GM23338 (cell line): Measurements from ENCODE around the gene GRK5. TPM values are rescaled to one million over a fixed set of nuclear protein-coding genes. Genes with fewer than 3 reads are reported as not detected.

Source experiments
- ATAC-seq: fragments of 200-7000 bp; cut with Tn5 transposase; 3 replicates; pipeline ENCODE4 v1.9.1; 2020
- DNase-seq: peaks from one replicate; pipeline ENCODE4 v3.0.0-alpha.2; 2015; ENCODE audit warnings: low spot score
- H2AFZ ChIP-seq: fragments of 200-600 bp; sonication (generic); 2 replicates; pipeline ENCODE4 v1.8.0; 2016; ENCODE audit warnings: antibody characterized with exemption, mild to moderate bottlenecking, moderate library complexity
- H3F3A ChIP-seq: fragments of 200-600 bp; sonication (generic); replicated peaks from 2 replicates; pipeline ENCODE4 v1.8.0; 2017; ENCODE audit warnings: antibody characterized with exemption, mixed run types, low read depth
- H3K27ac ChIP-seq: fragments of 200-600 bp; sonication (generic); 2 replicates; pipeline ENCODE4 v1.6.1; 2016; ENCODE audit warnings: low read depth
- H3K27me3 ChIP-seq: fragments of 200-600 bp; sonication (generic); 2 replicates; pipeline ENCODE4 v1.8.0; 2016; ENCODE audit warnings: mild to moderate bottlenecking, mixed run types, moderate library complexity; ENCODE audit not compliant: insufficient read depth
- H3K36me3 ChIP-seq: fragments of 200-600 bp; sonication (generic); 2 replicates; pipeline ENCODE4 v1.8.0; 2016; ENCODE audit warnings: mild to moderate bottlenecking; ENCODE audit not compliant: insufficient read depth
- H3K4me1 ChIP-seq: fragments of 200-600 bp; sonication (generic); 2 replicates; pipeline ENCODE4 v1.8.0; 2016; ENCODE audit warnings: mild to moderate bottlenecking, moderate library complexity; ENCODE audit not compliant: insufficient read depth
- H3K4me2 ChIP-seq: fragments of 200-600 bp; sonication (generic); 2 replicates; pipeline ENCODE4 v1.7.1; 2017; ENCODE audit warnings: mixed run types
- H3K4me3 ChIP-seq: fragments of 200-600 bp; sonication (generic); 2 replicates; pipeline ENCODE4 v1.6.1; 2016; ENCODE audit warnings: mixed run types
- H3K79me2 ChIP-seq: fragments of 200-600 bp; sonication (generic); replicated peaks from 2 replicates; pipeline ENCODE4 v1.8.0; 2017; ENCODE audit warnings: mild to moderate bottlenecking; ENCODE audit not compliant: insufficient read depth
- H3K9me2 ChIP-seq: fragments of 200-600 bp; sonication (generic); 2 replicates; pipeline ENCODE4 v1.8.0; 2017; ENCODE audit not compliant: insufficient read depth
- H4K20me1 ChIP-seq: fragments of 200-600 bp; sonication (generic); replicated peaks from 2 replicates; pipeline ENCODE4 v1.8.0; 2017; ENCODE audit warnings: mild to moderate bottlenecking; ENCODE audit not compliant: insufficient read depth
- H3K27ac Mint-ChIP-seq: 2 replicates; pipeline ENCODE4 v1.8.0; 2020; ENCODE audit warnings: inconsistent platforms, mild to moderate bottlenecking, moderate library complexity, mixed read lengths
- H3K27me3 Mint-ChIP-seq: 3 replicates; pipeline ENCODE4 v1.8.0; 2022; ENCODE audit warnings: low read depth, mild to moderate bottlenecking, moderate library complexity, mixed read lengths, inconsistent platforms; ENCODE audit not compliant: insufficient read depth, poor library complexity
- H3K36me3 Mint-ChIP-seq: 3 replicates; pipeline ENCODE4 v1.8.0; 2021; ENCODE audit warnings: low read depth, mild to moderate bottlenecking, inconsistent platforms, moderate library complexity, mixed read lengths
- H3K4me1 Mint-ChIP-seq: 3 replicates; pipeline ENCODE4 v1.8.0; 2020; ENCODE audit warnings: mild to moderate bottlenecking, inconsistent platforms, mixed read lengths
- H3K4me3 Mint-ChIP-seq: 3 replicates; pipeline ENCODE4 v1.8.0; 2021; ENCODE audit warnings: moderate library complexity, mild to moderate bottlenecking, inconsistent platforms, mixed read lengths
- H3K9me3 Mint-ChIP-seq: 3 replicates; pipeline ENCODE4 v1.8.0; 2020; ENCODE audit warnings: moderate library complexity, mild to moderate bottlenecking, inconsistent platforms, mixed read lengths
- CREB1 ChIP-seq: fragments of 250-450 bp; sonication (Bioruptor Pico); IDR thresholded peaks from 2 replicates; pipeline ENCODE4 v1.5.0; 2020; ENCODE audit warnings: low read depth, mild to moderate bottlenecking, moderate library complexity
- ETS1 ChIP-seq: IDR thresholded peaks from 2 replicates; pipeline ENCODE4 v1.6.1; 2016; ENCODE audit warnings: antibody characterized with exemption
- EZH2phosphoT487 ChIP-seq: fragments of 200-600 bp; sonication (generic); IDR thresholded peaks from one replicate; pipeline ENCODE4 v1.8.1; 2018; ENCODE audit warnings: antibody characterized with exemption; ENCODE audit not compliant: unreplicated experiment
- JUNB ChIP-seq: IDR thresholded peaks from one replicate; pipeline ENCODE4 v1.6.1; 2016; ENCODE audit warnings: antibody characterized with exemption; ENCODE audit not compliant: unreplicated experiment
- NANOG ChIP-seq: IDR thresholded peaks from 2 replicates; pipeline ENCODE4 v1.6.1; 2016; ENCODE audit warnings: antibody characterized with exemption, borderline replicate concordance
- POLR2AphosphoS5 ChIP-seq: IDR thresholded peaks from 2 replicates; pipeline ENCODE4 v1.6.1; 2016; ENCODE audit warnings: antibody characterized with exemption, low read depth
- REST ChIP-seq: IDR thresholded peaks from one replicate; pipeline ENCODE4 v1.6.1; 2018; ENCODE audit warnings: antibody characterized with exemption; ENCODE audit not compliant: unreplicated experiment
- ZNF114 ChIP-seq: fragments of 250-450 bp; sonication (Bioruptor Pico); IDR thresholded peaks from 2 replicates; pipeline ENCODE4 v1.5.0; 2020; ENCODE audit warnings: mild to moderate bottlenecking, moderate library complexity
- ZNF331 ChIP-seq: fragments of 250-450 bp; sonication (Bioruptor Pico); IDR thresholded peaks from 2 replicates; pipeline ENCODE4 v1.5.0; 2020; ENCODE audit warnings: low read depth, mild to moderate bottlenecking, moderate library complexity
- ZNF462 ChIP-seq: fragments of 250-450 bp; sonication (Bioruptor Pico); IDR thresholded peaks from 2 replicates; pipeline ENCODE4 v1.5.0; 2020; ENCODE audit warnings: mild to moderate bottlenecking, moderate library complexity
- polyA plus RNA-seq: library from polyadenylated mRNA; unstranded; fragments of >200 nt; fragmentation: Nextera tagmentation; extraction: Ambion mirVana; gene quantifications from 2 replicates; pipeline ENCODE4 v1.2.1, GENCODE V29; 2016
- total RNA-seq: library from RNA; depleted of rRNA; stranded (reverse); fragments of >200 nt; shearing (Covaris generic); gene quantifications from 2 replicates; pipeline ENCODE4 v1.2.3, GENCODE V29; 2014

The GRK5 gene
- total and polyA plus RNA-seq, 2 experiments from 2014 or later = 0.53 to 2.0 TPM

GRCh38 chr10:119166564-119166963, 40.8 kb upstream of the GRK5 start:
- Histone ChIP-seq H3K79me2 (peaks cover 4% of the 10 kb centered on the region), H3K36me3 (peaks cover 37% of the 10 kb centered on the region), H3K4me2 (peak overlapping the region; percentile 95), H2AFZ (no peak overlapping the region), H3K9me2 (no peaks in the 10 kb centered on the region), H3K4me1 (peaks cover 13% of the 10 kb centered on the region), H4K20me1 (peaks cover 13% of the 10 kb centered on the region), H3K27me3 (no peaks in the 10 kb centered on the region), H3K27ac (no peak overlapping the region), H3K4me3 (peak overlapping the region; percentile 90; the same call in 1 of the 2 replicates), H3F3A (peaks cover 20% of the 10 kb centered on the region; the same call in 1 of the 2 replicates)
- Mint-ChIP-seq H3K27ac (no peak overlapping the region), H3K4me3 (peak overlapping the region; percentile 88), H3K27me3 (peaks cover 9% of the 10 kb centered on the region), H3K4me1 (peaks cover 11% of the 10 kb centered on the region), H3K9me3 (no peaks in the 10 kb centered on the region), H3K36me3 (peaks cover 57% of the 10 kb centered on the region)
- TF ChIP-seq ZNF331 (CRISPR knock-in tag) (no peak), ETS1 (no peak), REST (no peak), CREB1 (no peak), JUNB (no peak), POLR2AphosphoS5 (no peak; the same call in 1 of the 2 replicates), ZNF114 (no peak), NANOG (no peak), EZH2phosphoT487 (no peak), ZNF462 (no peak)
- DNase-seq (peak; percentile 32), ATAC-seq (peak; percentile 26)
